Midbrain (tissue), 1 donor: ENCODE data around the gene ANKRD53.

Experiments used
- DNase-seq: peaks from one replicate; lab custom pipeline; 2025; lab: John Stamatoyannopoulos, UW

Gene ANKRD53

GRCh38 chr2:70943205-70943871, 35.1 kb upstream of the ANKRD53 start:
- DNase-seq, result no peak

- no peak for DNase-seq
Measured at GRCh38 chr2:70944111-70944690, 34.2 kb upstream of the ANKRD53 start.

GRCh38 chr2:70946832-70947442, 31.5 kb upstream of the ANKRD53 start:
- DNase-seq, result peak; percentile 69

GRCh38 chr2:70947556-70948184, 30.8 kb upstream of the ANKRD53 start:
- no peak for DNase-seq

DNA sequence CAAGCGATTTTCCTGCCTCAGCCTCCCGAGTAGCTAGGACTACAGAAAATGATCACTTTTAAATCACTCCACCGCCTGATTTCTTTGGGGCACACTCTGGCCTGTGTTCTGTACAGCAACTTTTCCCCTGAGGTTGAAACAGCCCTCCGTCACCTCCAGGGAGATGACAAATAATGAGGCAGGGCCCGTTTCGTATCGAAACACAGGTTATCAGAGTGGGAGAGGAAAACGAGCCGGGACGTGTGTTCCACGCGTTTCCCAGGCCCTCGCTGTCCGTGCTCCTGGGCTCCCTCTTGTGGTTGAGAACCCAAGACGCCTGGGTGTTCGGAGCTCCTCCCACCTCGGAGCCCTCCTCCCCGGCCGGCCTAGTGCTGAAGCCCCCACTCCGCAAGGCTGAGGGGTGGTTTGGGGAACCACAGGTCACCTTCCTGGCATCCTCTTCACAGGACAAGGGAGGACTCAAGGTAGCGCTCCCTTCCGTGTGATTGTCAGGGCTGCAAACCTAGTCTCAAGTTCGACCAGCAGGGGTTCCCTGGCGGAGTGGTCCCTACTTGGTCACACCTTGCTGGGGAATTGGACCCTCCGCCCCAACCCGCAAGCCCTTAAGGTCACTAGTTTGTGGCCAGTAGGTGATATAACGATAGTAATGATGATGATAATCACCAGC, 30.0 kb upstream of the ANKRD53 start:
- peak; percentile 63 for DNase-seq

- no peak for DNase-seq
Measured at GRCh38 chr2:70949086-70949485, 29.3 kb upstream of the ANKRD53 start.

GRCh38 chr2:70954886-70955285, 23.5 kb upstream of the ANKRD53 start:
- no peak for DNase-seq

- DNase-seq, result no peak
Measured at GRCh38 chr2:70956141-70956540, 22.3 kb upstream of the ANKRD53 start.

DNA sequence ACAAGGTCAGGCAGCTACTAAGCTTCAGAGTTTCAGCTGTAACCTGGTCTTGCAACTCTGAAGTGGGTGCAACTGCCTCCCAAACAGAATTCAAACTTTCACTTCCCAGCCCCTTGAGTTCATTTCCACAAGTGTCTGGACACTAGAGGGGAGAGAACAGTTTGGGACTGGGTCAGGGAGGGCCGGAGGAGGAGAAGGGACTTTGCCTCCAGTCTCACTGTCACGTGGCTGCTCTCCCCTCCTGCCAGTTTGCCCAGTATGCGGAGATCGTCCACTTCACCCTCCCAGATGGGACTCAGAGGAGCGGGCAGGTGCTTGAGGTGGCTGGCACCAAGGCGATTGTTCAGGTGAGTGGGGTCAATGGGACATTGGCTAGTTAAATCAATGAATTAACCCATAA, 20.6 kb upstream of the ANKRD53 start:
- DNase-seq, result no peak

DNA sequence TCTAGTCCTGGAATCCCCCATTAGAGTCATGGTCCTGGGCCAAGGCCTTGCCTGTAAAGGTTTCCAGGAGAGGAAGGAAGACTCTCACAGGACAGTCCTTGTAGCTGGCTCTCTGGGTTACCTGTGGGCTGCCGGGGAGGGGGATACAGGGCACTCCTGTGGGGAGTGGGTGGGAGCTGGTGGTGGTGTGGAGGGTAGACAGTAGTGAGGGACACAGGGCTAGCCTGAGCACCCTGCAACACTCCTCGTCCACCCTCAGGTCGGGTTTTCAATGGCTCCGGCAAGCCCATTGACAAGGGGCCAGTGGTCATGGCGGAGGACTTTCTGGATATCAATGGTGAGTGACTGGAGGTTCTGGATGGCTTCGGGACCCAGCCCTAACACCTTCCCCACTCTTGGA, 19.7 kb upstream of the ANKRD53 start:
- DNase-seq, result no peak

- DNase-seq, result no peak
Measured at GRCh38 chr2:70959271-70959761, 19.1 kb upstream of the ANKRD53 start.

- no peak for DNase-seq
Measured at GRCh38 chr2:70959851-70960832, 18.3 kb upstream of the ANKRD53 start.

- DNase-seq, result no peak
Measured at GRCh38 chr2:70960833-70961647, 17.4 kb upstream of the ANKRD53 start.

DNA sequence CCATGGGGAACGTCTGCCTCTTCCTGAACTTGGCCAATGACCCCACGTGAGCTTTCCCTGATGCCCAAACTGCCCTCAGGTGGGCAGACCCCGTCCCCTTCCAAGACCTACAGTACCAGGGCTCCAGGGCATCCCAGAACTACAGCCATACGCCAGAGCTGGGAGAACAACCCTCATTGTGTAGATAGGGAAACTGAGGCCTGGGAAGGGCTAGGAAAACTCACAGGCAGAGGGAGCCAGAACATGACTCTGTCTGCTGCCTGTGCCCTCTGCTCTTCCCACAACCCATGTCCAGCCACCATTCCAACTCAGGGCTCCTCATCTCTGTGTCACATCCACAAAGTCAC, 16.8 kb upstream of the ANKRD53 start:
- no peak for DNase-seq

GRCh38 chr2:70962211-70962884, 16.1 kb upstream of the ANKRD53 start:
- DNase-seq, result no peak

GRCh38 chr2:70962885-70963878, 15.2 kb upstream of the ANKRD53 start:
- DNase-seq, result no peak

DNA sequence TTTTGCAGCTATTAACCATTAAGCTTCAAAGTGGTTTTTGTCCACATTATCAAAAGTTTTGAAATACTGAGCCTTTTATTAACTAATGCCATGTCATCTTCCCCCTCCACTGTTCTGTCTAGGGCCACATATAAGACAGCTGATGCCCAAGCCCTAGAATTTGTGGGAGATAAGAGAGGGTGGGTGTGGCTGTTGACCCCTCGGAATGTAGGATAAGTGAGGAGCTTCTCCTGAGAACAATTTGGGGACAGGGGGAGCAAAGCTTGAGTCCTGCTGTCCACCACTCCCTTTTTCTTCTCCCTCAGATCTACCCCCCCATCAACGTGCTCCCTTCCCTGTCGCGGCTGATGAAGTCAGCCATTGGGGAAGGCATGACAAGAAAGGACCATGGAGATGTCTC, 14.3 kb upstream of the ANKRD53 start:
- DNase-seq, result no peak

GRCh38 chr2:70964596-70965386, 13.6 kb upstream of the ANKRD53 start:
- peak; percentile 73 for DNase-seq
